ENCODE measurements around the gene TMIGD1. TPM values are rescaled to one million over a fixed set of nuclear protein-coding genes. Genes with fewer than 3 reads are reported as not detected.

Gene TMIGD1
- total RNA-seq, 1 experiment from 2014 or later, result not detected

GRCh38 chr17:30279156-30279555 lies 54.7 kb downstream of the TMIGD1 start:
- no TSS peak for BruUV-seq (replicated peaks)
- TF ChIP-seq POLR2AphosphoS5 (IDR thresholded peaks at IDR 0.05; ENCODE audit: low read depth, low read length) (no peak), EGR1 (IDR thresholded peaks at IDR 0.05; ENCODE audit: low read depth) (no peak), JUND (IDR thresholded peaks at IDR 0.05) (no peak), FOSL1 (IDR thresholded peaks at IDR 0.05; ENCODE audit: low read depth) (no peak), YY1 (IDR thresholded peaks at IDR 0.05; ENCODE audit: extremely low read depth, insufficient replicate concordance, low read depth, low read length) (no peak), EZH2 (IDR thresholded peaks at IDR 0.05) (no peak), MAX (IDR thresholded peaks at IDR 0.05) (no peak), ELF1 (IDR thresholded peaks at IDR 0.05; ENCODE audit: borderline replicate concordance, low read depth) (no peak), REST (IDR thresholded peaks at IDR 0.05; ENCODE audit: low read depth) (no peak), CTCF (IDR thresholded peaks at IDR 0.05 in 2 of 3, conservative IDR thresholded peaks at IDR 0.05 in 1 of 3; ENCODE audit: borderline replicate concordance in 1 of 3, insufficient read depth in 1 of 3, low read depth in 2 of 3, low read length in 2 of 3) (no peak), ZNF274 (IDR thresholded peaks at IDR 0.05; ENCODE audit: low read depth, low read length) (no peak), SP1 (IDR thresholded peaks at IDR 0.05; ENCODE audit: low read depth) (no peak), SIN3A (IDR thresholded peaks at IDR 0.05; ENCODE audit: low read depth) (no peak), TCF7L2 (IDR thresholded peaks at IDR 0.05; ENCODE audit: borderline replicate concordance, extremely low read depth, insufficient read depth, insufficient read length) (no peak), RAD21 (IDR thresholded peaks at IDR 0.05; ENCODE audit: low read depth) (no peak), ZFX (IDR thresholded peaks at IDR 0.05) (no peak)
- Histone ChIP-seq H3K4me3 (replicated peaks in 1 of 2; ENCODE audit: low read depth in 1 of 2, low read length in 2 of 2) (no peak overlapping the region), H3K27me3 (ENCODE audit: insufficient read depth, low read length) (no peaks in the 10 kb centered on the region), H3K79me2 (ENCODE audit: insufficient read depth, low read length) (no peaks in the 10 kb centered on the region), H3K4me2 (ENCODE audit: low read length) (no peak overlapping the region), H3K27ac (ENCODE audit: low read depth, low read length) (no peak overlapping the region), H2AFZ (ENCODE audit: low read depth, low read length, poor library complexity, severe bottlenecking) (no peak overlapping the region), H3K36me3 (ENCODE audit: control insufficient read depth in 1 of 2, insufficient read depth in 2 of 2, low read length in 2 of 2) (peaks cover 17 to 22% of the 10 kb centered on the region in 2 experiments; a peak in 3 of 4 replicates), H3K9ac (ENCODE audit: low read length) (no peak overlapping the region), H4K20me1 (ENCODE audit: insufficient read depth) (no peaks in the 10 kb centered on the region; the same call in 1 of the 2 replicates), H3K4me1 (ENCODE audit: control insufficient read depth in 1 of 2, insufficient read depth in 2 of 2, low read length in 2 of 2) (no peaks in the 10 kb centered on the region), H3K9me2 (ENCODE audit: insufficient read depth) (no peaks in the 10 kb centered on the region), H3K9me3 (ENCODE audit: control insufficient read depth in 1 of 2, insufficient read depth in 1 of 2, low read depth in 1 of 2, low read length in 2 of 2) (no peaks in the 10 kb centered on the region)
- CTCF ChIA-PET, result interaction anchor here (1.2 to 1.7 kb wide), 3 partner anchors 57 to 175 kb away, joined by 4 to 8 read pairs (median 5); no protein-coding TSS in a partner anchor
- POLR2A ChIA-PET, result no interaction called here
- ATAC-seq (no peak), DNase-seq (ENCODE audit: low read depth, low spot score) (no peak)
- intact Hi-C loops (cut with micrococcal nuclease), result no loop called here
- RAD21 ChIA-PET (ENCODE audit: low non-redundant PET in 1 of 2, low total read pairs in 2 of 2, uncharacterized antibody in 2 of 2, unreplicated experiment in 2 of 2), result no interaction called here
